Measurements from ENCODE around the gene ZNHIT2.

ZNHIT2 gene

DNA sequence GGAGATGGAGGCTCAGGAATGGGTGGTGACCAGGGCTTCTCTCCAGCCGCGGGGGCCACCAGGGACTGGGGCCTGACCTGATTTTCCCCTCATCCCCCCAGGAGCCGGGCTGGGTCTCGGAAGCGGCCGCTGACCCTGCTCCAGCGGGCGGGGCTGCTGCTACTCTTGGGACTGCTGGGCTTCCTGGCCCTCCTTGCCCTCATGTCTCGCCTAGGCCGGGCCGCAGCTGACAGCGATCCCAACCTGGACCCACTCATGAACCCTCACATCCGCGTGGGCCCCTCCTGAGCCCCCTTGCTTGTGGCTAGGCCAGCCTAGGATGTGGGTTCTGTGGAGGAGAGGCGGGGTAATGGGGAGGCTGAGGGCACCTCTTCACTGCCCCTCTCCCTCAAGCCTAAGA lies 29.7 kb downstream of the ZNHIT2 start:
- Histone ChIP-seq H3K4me3 (no peak overlapping the region), H3K27ac (no peak overlapping the region)
- TF ChIP-seq, protein P1, sequence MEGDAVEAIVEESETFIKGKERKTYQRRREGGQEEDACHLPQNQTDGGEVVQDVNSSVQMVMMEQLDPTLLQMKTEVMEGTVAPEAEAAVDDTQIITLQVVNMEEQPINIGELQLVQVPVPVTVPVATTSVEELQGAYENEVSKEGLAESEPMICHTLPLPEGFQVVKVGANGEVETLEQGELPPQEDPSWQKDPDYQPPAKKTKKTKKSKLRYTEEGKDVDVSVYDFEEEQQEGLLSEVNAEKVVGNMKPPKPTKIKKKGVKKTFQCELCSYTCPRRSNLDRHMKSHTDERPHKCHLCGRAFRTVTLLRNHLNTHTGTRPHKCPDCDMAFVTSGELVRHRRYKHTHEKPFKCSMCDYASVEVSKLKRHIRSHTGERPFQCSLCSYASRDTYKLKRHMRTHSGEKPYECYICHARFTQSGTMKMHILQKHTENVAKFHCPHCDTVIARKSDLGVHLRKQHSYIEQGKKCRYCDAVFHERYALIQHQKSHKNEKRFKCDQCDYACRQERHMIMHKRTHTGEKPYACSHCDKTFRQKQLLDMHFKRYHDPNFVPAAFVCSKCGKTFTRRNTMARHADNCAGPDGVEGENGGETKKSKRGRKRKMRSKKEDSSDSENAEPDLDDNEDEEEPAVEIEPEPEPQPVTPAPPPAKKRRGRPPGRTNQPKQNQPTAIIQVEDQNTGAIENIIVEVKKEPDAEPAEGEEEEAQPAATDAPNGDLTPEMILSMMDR (IDR thresholded peaks at IDR 0.05): no peak
- DNase-seq (ENCODE audit: low spot score): no peak

DNA sequence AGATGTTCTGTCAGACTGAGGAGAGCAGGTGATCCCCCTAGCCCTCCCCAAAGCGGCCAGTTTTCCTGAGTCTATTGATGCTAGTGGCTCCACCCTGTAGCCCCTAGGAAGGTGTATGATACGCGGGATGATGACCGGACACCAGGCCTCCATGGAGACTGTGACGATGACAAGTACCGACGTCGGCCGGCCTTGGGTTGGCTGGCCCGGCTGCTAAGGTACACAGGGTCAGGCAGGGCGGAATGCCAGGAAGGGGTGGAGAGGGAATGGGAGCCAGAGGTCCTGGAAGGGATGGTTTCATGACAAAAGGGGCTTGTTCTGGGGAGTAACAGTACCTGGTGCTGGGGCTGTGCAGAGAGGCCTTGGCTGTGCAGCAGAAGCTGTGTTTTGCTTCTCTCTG lies 30.3 kb downstream of the ZNHIT2 start:
- no peak overlapping the region for H3K4me3 ChIP-seq
- no peak for DNase-seq (ENCODE audit: low spot score)
- TF ChIP-seq, protein P1 (IDR thresholded peaks at IDR 0.05): no peak
- H3K27ac ChIP-seq: no peak overlapping the region

DNA sequence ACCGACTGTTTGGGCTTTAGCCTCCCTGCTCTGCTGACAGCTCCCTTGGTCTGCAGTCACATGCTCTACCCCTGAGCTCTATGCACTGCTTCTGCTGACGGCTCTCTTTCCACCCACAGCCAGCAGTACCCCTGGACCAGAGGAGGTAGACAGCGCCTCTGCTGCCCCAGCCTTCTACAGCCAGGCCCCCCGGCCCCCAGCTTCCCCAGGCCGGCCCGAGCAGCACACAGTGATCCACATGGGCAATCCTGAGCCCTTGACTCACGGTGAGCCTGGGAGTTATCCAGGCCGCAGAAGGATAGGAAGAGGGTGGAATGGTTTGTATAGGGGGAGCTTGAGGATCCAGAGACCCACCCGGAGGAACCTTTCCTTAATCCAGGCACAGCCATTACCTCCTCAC lies 30.7 kb downstream of the ZNHIT2 start:
- DNase-seq (ENCODE audit: low spot score): no peak

DNA sequence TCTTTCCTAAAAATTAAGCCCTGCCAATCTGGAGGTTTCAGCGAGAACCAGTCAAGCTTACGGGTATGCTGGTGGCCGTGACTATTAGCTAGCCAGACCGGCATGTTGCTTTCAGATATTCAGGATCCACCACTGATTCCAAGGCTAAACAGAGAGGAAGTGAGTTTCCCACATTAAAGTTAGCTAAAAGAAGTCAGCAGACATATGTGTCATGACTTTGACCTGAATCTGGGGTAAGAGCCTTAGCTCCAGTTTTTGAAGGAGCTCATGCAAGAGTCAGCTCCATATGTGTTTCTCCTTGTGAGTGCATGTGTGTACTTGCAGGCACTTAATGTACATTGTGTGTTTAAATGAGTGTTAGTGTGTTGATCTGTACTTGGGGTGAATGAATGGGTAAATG lies 32.1 kb downstream of the ZNHIT2 start:
- TF ChIP-seq, protein P1 (IDR thresholded peaks at IDR 0.05): no peak
- DNase-seq (ENCODE audit: low spot score): no peak
- Histone ChIP-seq H3K27ac (no peak overlapping the region), H3K4me3 (no peak overlapping the region)

More for the DNA sequence above, 30.7 kb downstream of the ZNHIT2 start:
- Histone ChIP-seq H3K27ac (no peak overlapping the region), H3K4me3 (no peak overlapping the region)
- TF ChIP-seq, protein P1 (IDR thresholded peaks at IDR 0.05): no peak

DNA sequence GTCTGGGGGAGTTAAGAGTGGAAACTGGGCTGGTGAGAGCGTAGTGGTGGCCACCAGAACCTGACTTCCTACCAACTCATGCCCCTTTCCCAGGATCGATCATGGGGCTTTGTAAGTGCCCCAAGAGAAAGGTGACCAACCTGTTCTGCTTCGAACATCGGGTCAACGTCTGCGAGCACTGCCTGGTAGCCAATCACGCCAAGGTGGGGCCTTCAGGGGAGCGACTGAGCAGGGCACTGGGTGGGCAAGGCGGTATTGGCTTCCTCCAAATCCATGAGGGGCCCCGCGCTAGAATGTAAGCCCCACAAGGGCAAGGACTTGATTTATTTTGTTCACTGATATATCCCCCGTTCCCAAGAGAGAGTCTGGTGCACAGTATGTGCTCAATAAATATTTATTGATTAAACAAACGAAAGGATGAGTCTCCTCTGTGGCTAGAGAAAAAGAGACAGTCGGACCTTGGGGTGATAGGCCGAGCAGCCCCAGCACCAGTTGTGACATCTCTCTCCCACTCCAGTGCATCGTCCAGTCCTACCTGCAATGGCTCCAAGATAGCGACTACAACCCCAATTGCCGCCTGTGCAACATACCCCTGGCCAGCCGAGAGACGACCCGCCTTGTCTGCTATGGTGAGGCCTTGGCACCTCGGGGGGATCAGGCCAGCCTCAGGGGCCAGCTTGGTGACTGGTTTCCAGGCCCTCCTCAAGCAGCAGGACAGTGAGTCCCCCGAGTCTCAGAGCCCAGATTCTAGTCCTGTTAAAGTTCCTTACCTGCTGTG lies 32.7 kb downstream of the ZNHIT2 start:
- Histone ChIP-seq H3K4me3 (peak overlapping the region; percentile 85), H3K27ac (peak overlapping the region; percentile 94 to 97)
- TF ChIP-seq, protein P1 (IDR thresholded peaks at IDR 0.05): no peak
- no peak for DNase-seq (ENCODE audit: low spot score)

DNA sequence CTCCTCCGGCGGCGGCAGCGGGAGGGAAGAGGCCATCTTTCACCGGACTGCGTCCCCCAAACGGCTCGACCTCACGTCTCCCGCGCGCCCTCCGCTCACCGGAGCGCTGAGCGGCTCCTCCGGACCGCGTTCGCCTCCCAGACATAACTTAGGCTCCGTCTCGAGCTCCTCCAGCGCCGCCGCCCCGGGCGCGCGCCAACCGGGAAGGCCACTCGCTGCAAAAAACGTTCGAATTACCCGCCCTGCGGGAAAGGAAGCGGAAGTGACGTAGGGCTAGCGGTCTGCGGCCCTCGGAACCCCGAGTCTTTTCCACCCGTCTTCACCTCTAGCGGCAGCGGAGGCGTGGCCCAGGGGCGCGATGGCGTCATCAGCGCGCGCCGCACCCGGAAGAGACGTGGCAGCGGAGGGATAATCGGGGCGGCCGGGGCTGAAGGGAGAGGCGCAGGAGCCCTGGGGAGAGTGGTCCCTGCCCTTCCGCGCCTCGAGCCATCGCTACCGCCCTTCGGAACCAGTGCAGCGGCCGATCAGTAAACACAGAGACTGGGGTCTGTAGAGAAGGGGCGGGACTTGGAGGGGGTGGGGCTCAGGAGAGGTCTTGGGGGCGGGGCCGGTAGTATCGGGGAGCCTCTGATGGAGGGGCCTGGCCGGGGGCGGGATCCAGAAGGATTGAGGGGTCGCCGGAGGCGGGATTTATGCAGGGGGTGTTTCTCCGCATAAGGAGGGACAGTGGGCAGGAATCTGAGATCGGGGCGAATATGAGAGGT lies 33.5 kb downstream of the ZNHIT2 start, which contains the start of the genes CDCA5 and ZFPL1:
TSS of gene CDCA5 (minus strand) at position 207 of the 764 bp plus-strand sequence. CDS start at position 145, 62 bp downstream.
TSS of gene ZFPL1 (plus strand) at position 389 of the 764 bp plus-strand sequence. CDS start 477 bp downstream, outside the sequence.
- DNase-seq (ENCODE audit: low spot score): peak; percentile 94
- peak within 1 kb of the TSS; percentile 85 for H3K4me3 ChIP-seq
- TF ChIP-seq, protein P1 (IDR thresholded peaks at IDR 0.05): no peak
- peak within 1 kb of the TSS; percentile 94 to 97 for H3K27ac ChIP-seq

Measured in coronary artery (tissue), 2 donors.